D721Med (cell line): ENCODE data around the gene DHRS13.

ENCODE experiments used
- DNase-seq: peaks from one replicate; pipeline ENCODE4 v3.0.0; 2011; ENCODE audit warnings: low spot score; ENCODE audit not compliant: insufficient read length
- FAIRE-seq: peaks from 2 replicates; lab custom pipeline; 2011; peaks lifted over from hg19 to GRCh38; lab: Jason Lieb, UNC
- TF ChIP-seq, protein P1 (sequence below): IDR thresholded peaks from 2 replicates; pipeline ENCODE4 v1.5.1; 2012; ENCODE audit warnings: mild to moderate bottlenecking, control low read depth; ENCODE audit not compliant: insufficient read depth; ENCODE audit errors: missing control alignments

DHRS13 gene

DNA sequence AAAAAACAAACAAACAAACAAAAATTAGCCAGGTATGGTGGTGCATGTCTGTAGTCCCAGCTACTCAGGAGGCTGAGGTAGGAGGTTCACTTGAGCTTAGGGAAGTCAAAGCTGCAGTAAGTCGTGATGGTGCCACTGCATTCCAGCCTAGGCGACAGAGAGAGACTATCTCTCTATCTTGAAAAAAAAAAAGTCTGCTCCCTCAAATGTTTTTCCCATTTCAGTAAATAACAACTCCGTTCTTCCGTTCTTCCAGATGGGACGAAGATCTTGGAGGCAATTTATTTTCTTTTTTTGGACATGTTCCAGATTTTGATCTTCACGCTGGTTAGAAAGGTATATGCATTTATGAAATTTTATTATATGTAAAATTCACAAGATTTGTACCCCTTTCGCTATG lies 29.0 kb downstream of the DHRS13 start:
- DNase-seq (no peak), FAIRE-seq (no peak)
- TF ChIP-seq, protein P1, sequence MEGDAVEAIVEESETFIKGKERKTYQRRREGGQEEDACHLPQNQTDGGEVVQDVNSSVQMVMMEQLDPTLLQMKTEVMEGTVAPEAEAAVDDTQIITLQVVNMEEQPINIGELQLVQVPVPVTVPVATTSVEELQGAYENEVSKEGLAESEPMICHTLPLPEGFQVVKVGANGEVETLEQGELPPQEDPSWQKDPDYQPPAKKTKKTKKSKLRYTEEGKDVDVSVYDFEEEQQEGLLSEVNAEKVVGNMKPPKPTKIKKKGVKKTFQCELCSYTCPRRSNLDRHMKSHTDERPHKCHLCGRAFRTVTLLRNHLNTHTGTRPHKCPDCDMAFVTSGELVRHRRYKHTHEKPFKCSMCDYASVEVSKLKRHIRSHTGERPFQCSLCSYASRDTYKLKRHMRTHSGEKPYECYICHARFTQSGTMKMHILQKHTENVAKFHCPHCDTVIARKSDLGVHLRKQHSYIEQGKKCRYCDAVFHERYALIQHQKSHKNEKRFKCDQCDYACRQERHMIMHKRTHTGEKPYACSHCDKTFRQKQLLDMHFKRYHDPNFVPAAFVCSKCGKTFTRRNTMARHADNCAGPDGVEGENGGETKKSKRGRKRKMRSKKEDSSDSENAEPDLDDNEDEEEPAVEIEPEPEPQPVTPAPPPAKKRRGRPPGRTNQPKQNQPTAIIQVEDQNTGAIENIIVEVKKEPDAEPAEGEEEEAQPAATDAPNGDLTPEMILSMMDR: no peak

DNA sequence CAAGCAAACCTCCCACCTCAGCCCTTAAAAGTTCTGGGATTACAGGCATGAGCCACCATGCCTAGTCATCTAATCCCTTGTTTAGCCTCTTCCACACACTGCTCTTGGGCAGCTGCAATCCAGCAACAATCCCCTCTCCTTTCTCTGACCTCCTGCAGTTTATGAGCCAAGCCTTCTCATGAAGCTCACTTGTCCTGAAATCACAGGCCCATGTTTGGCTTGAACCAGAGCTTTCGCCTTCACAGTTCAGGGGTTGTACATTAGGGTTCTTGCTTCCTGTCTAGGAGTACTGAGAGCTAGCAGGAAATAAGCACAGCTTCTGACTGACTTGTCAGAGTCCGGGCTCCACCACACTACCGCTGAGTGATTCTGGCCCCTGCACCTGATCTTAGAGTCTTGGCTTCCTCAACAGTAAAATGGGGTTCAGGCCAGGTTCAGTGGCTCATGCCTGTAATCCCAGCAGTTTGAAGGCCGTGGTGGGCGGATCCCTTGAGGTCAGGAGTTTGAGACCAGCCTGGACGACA lies 31.8 kb downstream of the DHRS13 start:
- TF ChIP-seq, protein P1: no peak
- no peak for FAIRE-seq
- no peak for DNase-seq

DNA sequence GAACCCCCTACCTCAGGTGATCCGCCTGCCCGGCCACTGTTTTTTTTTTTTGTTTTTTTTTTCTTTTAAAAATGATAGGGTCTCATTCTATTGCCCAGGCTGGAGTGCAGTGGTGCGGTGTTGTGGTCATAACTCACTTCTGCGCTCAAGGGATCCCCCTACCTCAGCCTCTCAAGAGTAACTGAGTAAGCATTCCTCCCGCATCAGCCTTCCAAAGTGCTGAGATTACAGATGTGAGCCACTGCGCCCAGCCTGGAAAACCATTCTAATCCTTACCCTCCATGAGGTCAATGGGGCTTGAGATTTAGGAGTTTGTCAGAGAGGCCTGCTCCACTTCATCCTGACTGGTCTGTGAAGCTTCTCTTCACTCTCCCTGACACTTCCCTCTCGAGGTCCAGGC lies 35.6 kb downstream of the DHRS13 start:
- TF ChIP-seq, protein P1: no peak
- no peak for FAIRE-seq
- DNase-seq: no peak

DNA sequence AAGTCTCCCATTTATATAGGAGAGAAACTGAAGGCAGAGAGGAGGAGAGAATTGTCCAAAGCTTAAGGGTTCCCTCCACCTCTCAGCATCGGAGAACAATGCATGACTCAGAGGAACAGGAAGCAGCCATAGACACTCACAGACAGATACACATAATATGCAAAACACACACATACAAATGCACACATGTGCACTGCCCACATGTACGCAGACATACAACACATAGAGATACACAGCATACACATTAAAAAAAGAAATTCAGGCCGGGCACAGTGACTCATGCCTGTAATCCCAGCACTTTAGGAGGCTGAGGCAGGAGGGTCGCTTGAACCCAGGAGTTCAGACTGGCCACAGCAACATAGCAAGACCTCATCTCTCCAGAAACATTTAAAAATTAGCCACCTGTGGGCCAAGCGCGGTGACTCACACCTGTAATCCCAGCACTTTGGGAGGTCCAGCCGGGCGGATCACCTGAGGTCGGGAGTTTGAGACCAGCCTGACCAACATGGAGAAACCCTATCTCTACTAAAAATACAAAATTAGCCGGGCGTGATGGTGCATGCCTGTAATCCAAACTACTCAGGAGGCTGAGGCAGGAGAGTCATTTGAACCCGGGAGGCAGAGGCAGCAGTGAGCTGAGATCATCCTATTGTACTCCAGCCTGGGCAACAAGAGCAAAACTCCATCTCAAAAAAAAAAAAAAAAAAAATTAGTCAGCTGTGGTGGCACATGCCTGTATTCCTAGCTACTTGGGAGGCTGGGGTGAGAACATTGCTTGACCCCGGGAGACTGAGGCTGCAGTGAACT lies 36.7 kb downstream of the DHRS13 start:
- TF ChIP-seq, protein P1: no peak
- DNase-seq (no peak), FAIRE-seq (no peak)

DNA sequence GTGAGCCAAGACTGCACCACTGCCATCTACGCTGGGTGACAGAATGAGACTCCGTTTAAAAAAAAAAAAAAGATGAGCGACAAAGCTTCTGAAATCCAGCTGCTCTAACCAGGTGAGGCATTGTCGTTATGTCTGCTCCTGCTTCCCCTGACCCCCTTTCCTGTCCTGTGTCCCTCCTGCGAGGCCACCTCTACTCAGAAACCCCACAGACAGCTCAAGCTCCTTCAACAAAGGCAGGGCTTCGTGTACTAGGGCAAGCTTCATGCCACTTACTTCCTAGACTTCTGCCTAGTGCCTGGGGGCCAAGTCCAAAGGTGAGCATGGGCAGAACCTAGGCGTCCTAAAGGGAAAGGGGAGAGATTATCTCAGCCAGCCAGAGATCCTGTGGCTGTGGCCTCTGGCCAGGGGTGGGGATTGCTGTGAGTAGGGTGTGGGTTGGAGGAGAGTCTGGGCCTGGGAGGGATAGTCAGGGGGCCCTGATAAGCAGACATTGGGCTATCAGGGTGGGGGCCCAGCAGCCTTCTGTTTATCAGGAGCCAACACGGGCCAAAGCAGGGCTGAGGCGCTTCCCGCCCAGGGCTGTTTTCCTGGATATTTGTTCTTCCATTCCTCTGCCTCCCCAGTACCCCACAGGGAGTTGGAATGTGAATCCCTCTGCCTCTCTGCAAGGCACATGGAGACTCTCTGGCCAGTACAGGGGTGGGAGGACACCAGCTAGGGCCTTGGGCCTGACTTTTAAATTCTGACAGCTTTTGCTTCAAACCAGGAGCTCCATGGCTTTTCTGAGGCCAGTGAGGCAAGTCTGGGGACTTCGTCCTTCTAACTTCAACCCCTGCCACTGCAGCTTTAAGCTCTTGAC lies 37.7 kb downstream of the DHRS13 start:
- FAIRE-seq (no peak), DNase-seq (no peak)
- TF ChIP-seq, protein P1: no peak

DNA sequence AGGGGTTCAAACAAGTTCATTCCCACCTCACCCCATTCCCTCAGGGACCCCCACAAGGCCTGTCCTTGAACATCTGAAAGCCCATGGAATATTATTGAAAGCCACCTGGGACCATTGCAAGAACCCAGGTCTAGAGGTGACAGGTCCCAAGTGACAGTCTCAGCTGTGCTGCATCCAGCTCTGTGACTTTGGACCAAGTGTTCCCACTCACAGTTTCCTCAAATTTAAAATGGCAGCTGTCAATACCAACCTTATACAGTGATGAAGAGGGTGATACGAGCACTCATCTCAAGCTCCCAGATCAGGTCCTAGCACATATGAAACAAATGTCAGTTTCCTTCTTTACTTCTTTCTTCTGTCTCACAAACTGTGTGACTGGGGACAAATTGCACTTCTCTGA lies 38.9 kb downstream of the DHRS13 start:
- TF ChIP-seq, protein P1: no peak
- DNase-seq (no peak), FAIRE-seq (no peak)

DNA sequence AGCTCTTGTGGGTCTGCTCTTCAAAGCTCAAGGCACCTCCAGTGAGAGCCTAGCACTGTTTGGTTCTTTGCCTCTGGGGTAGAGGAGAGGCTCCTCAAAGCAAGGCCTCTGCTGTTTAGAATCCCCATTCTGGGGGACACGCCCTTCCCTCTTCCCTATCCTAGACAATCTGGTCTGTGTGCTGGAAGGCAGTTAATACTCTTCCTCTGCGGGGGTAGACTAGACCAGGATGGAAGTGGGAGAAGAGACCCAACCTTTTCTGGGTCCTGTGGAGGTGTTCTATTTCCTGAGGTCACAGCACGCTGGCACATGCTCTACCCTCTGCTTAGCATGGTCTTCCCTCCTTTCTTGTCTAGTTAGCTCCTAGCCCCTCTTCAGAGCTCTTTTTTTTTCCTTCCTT lies 40.3 kb downstream of the DHRS13 start:
- no peak for FAIRE-seq
- TF ChIP-seq, protein P1: no peak
- no peak for DNase-seq
